ENCODE data around the gene PCNX1.
"Not testable (repeated sequence)": the region's sequence is repeated elsewhere in the genome, so short reads cannot be mapped to it uniquely, and the experiment has no call there.

PCNX1 gene

GRCh38 chr14:70907176-70907995 is at the start of gene PCNX1:
TSS of gene PCNX1 (plus strand) at chr14:70907459. CDS start at chr14:70907851, 392 bp downstream.
- peak; percentile 76 to 77 for ATAC-seq

DNA sequence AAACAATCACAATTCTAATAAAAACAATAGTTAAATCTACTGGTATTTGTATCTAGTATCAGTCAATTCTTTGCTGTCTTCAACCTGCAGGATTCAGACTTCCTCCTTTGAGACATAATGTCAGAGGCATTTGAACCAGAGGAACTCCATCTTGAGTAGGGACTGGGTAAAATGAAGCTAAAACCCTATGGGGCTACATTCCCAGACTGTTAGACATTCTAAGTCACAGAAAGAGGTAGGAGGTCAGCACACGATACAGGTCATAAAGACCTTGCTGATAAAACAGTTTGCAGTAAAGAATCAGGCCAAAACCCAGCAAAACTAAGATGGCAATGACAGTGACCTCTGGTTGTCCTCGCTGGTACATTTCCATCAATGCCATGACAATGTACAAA is 49.8 kb upstream of the PCNX1 start:
- ATAC-seq, result no peak

GRCh38 chr14:70858641-70859040 is 48.6 kb upstream of the PCNX1 start:
- ATAC-seq, result no peak

GRCh38 chr14:70866992-70867391 is 40.3 kb upstream of the PCNX1 start:
- not testable (repeated sequence) for ATAC-seq

DNA sequence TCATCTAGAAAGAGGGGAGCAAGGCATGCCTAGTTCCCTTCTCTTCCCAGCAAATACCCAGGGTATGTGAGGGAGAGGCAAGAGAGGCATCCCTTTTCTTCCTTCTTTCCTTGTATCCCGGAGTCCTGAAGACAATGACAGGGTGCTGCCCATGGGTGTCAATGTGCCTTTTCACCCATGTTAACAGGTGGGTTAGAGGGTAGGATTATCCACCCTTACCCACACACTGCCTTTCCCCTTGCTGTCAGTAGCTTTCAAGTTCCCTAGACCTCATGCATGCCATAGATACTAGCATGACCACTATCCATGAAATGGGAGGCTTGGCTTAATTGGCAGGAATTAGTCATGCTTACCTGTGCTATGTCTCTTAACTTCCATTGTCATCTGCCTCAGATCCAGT is 36.3 kb upstream of the PCNX1 start:
- ATAC-seq, result no peak

- ATAC-seq, result peak; percentile 76 to 83
Measured at GRCh38 chr14:70871863-70872677, 35.2 kb upstream of the PCNX1 start.

GRCh38 chr14:70872678-70873020 is 34.6 kb upstream of the PCNX1 start:
- ATAC-seq, result no peak

GRCh38 chr14:70873627-70874026 is 33.6 kb upstream of the PCNX1 start:
- ATAC-seq, result peak in 1 of 2 donors; percentile 17

DNA sequence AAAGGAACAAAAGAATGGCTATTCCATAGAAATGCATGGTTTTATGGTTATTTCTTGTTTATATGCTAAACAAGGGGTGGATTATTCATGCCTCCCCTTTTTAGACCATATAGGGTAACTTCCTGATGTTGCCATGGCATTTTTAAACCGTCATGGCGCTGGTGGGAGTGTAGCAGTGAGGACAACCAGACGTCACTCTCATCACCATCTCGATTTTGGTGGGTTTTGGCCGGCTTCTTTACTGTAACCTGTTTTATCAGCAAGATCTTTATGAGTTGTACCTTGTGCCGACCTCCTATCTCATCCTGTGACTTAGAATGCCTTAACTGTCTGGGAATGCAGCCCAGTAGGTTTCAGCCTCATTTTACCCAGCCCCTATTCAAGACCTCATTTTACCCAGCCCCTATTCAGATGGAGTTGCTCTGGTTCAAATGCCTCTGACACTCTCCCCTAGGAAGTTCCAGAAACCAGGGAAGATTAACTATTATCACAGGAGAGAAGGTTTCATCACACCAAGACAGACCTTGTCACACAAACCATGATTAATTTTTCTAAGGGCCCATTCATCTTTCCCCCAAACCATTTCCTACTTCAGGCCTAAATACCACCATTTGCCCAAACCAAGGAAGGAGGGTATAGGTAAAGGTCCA is 31.3 kb upstream of the PCNX1 start:
- not testable (repeated sequence) for ATAC-seq

DNA sequence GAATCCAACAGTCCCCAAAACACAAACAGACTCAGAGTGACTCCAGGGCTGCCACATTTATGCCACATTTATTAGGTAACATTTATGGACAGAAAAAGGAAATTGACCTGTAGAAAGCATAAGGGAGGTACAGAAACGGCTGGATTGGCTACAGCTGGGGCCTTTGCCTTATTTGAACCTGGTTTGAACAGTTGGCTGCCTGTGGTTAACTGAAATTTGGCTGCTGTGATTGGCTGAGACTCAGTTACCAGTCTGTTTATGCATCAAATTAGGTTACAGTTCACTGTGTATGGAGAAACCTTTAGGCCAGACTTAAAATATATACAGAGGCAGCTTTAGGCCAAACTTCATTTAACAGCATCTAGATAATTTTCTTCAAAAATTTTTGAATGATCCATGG is 27.8 kb upstream of the PCNX1 start:
- ATAC-seq, result no peak

- not testable (repeated sequence) for ATAC-seq
Measured at GRCh38 chr14:70880888-70881287, 26.4 kb upstream of the PCNX1 start.

- no peak for ATAC-seq
Measured at GRCh38 chr14:70881549-70882177, 25.6 kb upstream of the PCNX1 start.

GRCh38 chr14:70882776-70883492 is 24.3 kb upstream of the PCNX1 start:
- ATAC-seq, result no peak

DNA sequence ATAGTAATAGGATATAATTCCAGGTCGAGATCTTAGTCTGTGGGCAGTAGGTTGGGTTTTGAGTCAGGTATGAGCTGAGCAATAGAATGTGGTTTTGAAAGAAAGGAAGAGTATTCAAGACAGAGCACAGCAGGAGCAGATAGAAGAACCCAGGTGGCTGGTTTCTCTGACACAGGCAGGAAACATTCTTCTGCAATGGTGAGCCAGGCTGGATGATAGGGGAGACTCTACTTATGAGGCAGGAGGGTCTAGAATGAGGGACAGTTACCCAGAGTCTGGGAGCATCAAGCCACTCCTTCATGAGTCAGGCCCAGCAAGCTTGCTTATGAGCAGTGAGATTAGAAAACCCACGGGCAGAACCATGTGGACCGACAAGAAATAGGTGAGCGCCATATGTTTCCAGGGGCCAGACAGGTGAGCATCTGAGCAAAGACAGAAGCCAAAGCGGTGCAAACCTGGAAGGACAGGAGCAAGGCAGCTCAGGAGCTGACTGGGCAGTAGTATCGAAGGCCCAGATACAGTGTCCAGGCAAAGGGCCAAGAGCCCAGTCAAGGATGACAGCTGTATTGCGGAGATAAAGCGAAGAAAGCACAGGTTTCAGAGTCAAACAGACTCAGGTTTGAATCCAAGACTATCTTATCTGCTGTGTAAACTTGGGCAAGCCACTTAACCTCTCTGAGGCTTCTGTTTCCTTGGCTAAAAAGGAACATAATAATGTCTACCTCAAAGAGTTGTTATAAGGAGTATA is 22.5 kb upstream of the PCNX1 start:
- ATAC-seq, result no peak

DNA sequence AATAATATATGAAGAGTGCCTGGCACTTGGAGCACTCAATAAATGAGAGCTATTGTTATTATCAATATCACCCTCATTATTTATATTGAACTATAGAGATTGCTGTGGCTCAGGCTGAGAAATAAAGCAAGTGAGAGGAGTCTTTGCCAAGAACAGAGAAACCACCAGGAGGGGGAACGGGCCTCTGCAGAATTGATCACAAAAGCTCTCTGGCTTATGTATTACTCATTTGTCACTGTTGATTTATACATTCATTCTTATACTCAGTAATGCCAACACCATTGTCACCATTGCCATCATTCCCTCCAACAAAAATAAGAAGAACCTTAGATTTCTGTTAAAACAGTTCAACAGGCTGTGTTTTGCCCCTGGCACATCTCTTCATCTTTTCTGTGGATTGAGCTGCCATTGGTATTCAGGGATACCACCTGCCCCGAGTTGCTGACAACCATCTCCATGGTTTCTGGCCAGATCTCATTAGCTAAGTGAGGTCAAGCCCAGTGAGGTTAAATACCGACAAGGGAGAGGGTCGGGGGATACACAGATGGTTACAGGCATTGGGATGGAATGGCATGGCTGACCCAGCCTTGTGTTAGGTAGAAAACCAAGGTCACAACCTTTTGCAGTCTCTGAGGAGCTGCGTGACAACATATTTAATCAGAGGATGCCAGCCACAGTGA is 21.8 kb upstream of the PCNX1 start:
- peak; percentile 67 to 73 for ATAC-seq

DNA sequence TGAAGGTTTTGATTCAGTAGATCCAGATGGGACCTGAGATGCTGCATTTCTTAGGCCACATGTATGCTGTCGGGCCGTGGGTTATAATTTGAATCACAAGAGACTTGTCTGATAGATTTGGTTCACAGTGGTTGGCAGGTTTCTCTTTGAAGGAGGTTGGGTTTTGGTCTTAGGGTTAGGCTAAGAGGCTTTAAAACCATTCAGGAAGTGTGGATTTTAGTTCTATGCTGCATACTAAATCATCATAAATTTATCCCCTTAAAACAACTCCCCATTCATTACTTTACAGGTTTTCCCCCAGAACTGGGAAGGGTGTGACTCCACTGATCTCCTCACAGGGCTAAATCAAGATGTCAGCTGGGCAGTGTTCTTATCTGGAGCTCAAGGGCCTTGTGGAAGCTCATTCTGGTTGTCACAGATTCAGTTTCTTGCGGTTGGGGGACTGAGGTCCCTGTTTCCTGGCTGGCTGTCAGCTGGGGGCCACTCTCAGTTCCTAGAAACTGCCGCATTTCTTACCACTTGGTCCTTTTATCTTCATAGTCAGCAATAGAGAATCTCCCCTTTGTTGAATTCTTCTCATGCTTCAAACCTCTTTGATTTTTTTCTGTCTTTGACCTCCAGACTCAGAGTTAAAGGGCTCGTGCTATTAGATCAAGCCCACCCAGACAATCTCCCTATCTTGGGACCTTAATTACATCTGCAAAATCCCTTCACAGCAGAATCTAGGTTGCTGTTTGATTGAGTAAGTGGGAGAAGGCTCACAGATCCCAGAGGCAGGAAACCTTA is 20.6 kb upstream of the PCNX1 start:
- peak; percentile 29 to 61 for ATAC-seq

GRCh38 chr14:70887207-70887681 is 20.0 kb upstream of the PCNX1 start:
- ATAC-seq, result peak; percentile 33 to 49

DNA sequence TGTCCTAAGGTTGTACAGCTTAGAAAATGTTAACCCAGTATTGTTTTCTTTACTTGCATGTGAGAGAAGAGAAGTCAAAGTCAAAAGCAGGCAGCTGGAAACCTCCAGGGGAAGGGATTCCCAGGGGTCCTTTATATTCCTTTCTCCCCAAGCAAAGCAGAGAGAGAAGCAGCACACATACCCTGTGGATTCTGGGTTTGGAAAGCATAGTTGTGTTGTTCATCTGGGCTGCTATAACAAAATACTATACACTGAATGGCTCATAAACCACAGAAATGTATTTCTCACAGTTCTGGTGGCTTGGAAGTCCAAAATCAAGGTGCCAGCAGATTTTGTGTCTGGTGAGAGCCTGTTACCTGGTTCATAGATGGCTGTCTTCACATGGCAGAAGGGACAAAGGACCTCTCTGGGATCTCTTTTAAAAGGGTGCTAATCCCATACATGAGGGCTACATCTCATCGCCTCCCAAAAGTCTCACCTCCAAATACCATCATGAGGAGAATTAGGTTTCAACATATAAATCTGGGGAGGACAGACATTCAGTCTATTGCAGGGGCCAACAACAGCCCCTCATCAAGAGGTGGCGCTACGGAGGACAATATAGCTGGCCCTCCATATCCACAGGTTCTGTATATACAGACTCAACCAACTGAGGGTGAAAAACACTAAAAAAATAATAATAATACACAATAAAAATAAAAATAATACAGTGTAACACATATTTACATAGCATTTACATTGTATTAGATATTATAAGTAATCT is 19.3 kb upstream of the PCNX1 start:
- no peak for ATAC-seq

- no peak for ATAC-seq
Measured at GRCh38 chr14:70888681-70889175, 18.5 kb upstream of the PCNX1 start.
